A549 treated with CORT108297 at 1 μM for 4 hours (cell line): ENCODE results near the gene GUCY2C. TPM values are rescaled to one million over a fixed set of nuclear protein-coding genes. Genes with fewer than 3 reads are reported as not detected.

Experiments used
- total RNA-seq: library from RNA; stranded (reverse); fragments of 200-300 nt; extraction: Qiagen RNA extraction; gene quantifications from 5 replicates; pipeline ENCODE4 v1.2.3, GENCODE V29; 2022

Gene GUCY2C
- 0.02 TPM in 2 of 5 replicates, not detected in the others for total RNA-seq

GRCh38 chr12:14696265-14696741 lies at the start of gene GUCY2C:
Gene GUCY2C, minus strand, starts transcription at chr12:14696599. Its CDS starts 151 bp downstream, at chr12:14696448.

GRCh38 chr12:14567351-14568162 lies 128.8 kb downstream of the GUCY2C start, which contains the start of gene PLBD1:
Gene PLBD1, minus strand, starts transcription at chr12:14567883. Its CDS starts 187 bp downstream, at chr12:14567696.

Other genes with a start within 250 kb of the GUCY2C start
- gene PLBD1, start 128.7 kb downstream of the GUCY2C start, total RNA-seq = 4.3 to 5.4 TPM (median 4.6 TPM) in 5 replicates
- gene WBP11, start 106.9 kb upstream of the GUCY2C start, total RNA-seq = 41.8 to 55.8 TPM (median 45.6 TPM) in 5 replicates
- 1.7 to 2.2 TPM (median 1.9 TPM) in 5 replicates for gene C12orf60, start 107.1 kb upstream of the GUCY2C start, total RNA-seq
- 0.04 TPM in 1 of 5 replicates, not detected in the others for gene SMCO3, start 117.6 kb upstream of the GUCY2C start, total RNA-seq
- 0.09 TPM in 1 of 5 replicates, not detected in the others for gene ART4, start 146.9 kb upstream of the GUCY2C start, total RNA-seq
- not detected in 5 replicates for gene MGP, start 189.3 kb upstream of the GUCY2C start, total RNA-seq
- gene ERP27, start 241.9 kb upstream of the GUCY2C start, total RNA-seq = 0.03 TPM in 1 of 5 replicates, not detected in the others